HEK293 (cell line): ENCODE measurements around the gene SAXO2.
A peak's percentile ranks its signal among the peaks of the same experiment; 100 is the strongest.

ENCODE experiments used
- BCL11B ChIP-seq: fragments of 450-650 bp; formaldehyde crosslinking; IDR thresholded peaks from 2 replicates; pipeline ENCODE4 v1.5.1; 2016; ENCODE audit warnings: low read depth, missing biosample characterization, missing genetic modification characterization
- BCL6B ChIP-seq: fragments of 450-650 bp; formaldehyde crosslinking; IDR thresholded peaks from 2 replicates; pipeline ENCODE4 v1.5.1; 2017; ENCODE audit warnings: missing biosample characterization, missing genetic modification characterization
- ELK4 ChIP-seq: IDR thresholded peaks from 2 replicates; pipeline ENCODE4 v1.6.1; 2011; ENCODE audit warnings: mild to moderate bottlenecking, low read depth, low read length, borderline replicate concordance
- PBX3 ChIP-seq: sonication (generic); formaldehyde crosslinking; IDR thresholded peaks from 2 replicates; pipeline ENCODE4 v1.8.1; 2022; ENCODE audit warnings: mild to moderate bottlenecking, moderate library complexity, missing genetic modification reagents
- SALL2 ChIP-seq: fragments of 450-650 bp; formaldehyde crosslinking; IDR thresholded peaks from 2 replicates; pipeline ENCODE4 v1.5.0; 2017; ENCODE audit warnings: missing biosample characterization, mild to moderate bottlenecking, missing genetic modification characterization, borderline replicate concordance
- SETDB1 ChIP-seq: IDR thresholded peaks from one replicate; pipeline ENCODE4 v1.6.1; 2017; ENCODE audit warnings: mild to moderate bottlenecking, low read length, moderate library complexity, mixed read lengths; ENCODE audit not compliant: insufficient read length
- SP3 ChIP-seq: fragments of 450-650 bp; formaldehyde crosslinking; IDR thresholded peaks from 2 replicates; pipeline ENCODE4 v1.5.1; 2016; ENCODE audit warnings: missing biosample characterization, missing genetic modification characterization
- SP7 ChIP-seq: fragments of 450-650 bp; formaldehyde crosslinking; IDR thresholded peaks from 2 replicates; pipeline ENCODE4 v1.5.1; 2016; ENCODE audit warnings: missing biosample characterization, missing genetic modification characterization
- TSHZ1 ChIP-seq: fragments of 450-650 bp; formaldehyde crosslinking; IDR thresholded peaks from 2 replicates; pipeline ENCODE4 v1.5.1; 2016; ENCODE audit warnings: missing biosample characterization, missing genetic modification characterization, borderline replicate concordance
- YY1 ChIP-seq: fragments of 450-650 bp; formaldehyde crosslinking; IDR thresholded peaks from 2 replicates; pipeline ENCODE4 v1.5.1; 2018; ENCODE audit warnings: missing biosample characterization, missing genetic modification characterization
- ZFHX2 ChIP-seq: fragments of 450-650 bp; formaldehyde crosslinking; conservative IDR thresholded peaks from 2 replicates; pipeline ENCODE4 v1.5.1; 2016; ENCODE audit warnings: missing biosample characterization, missing genetic modification characterization
- ZFP3 ChIP-seq: fragments of 450-650 bp; formaldehyde crosslinking; IDR thresholded peaks from 2 replicates; pipeline ENCODE4 v1.5.1; 2016; ENCODE audit warnings: low read depth, missing biosample characterization, missing genetic modification characterization
- ZNF10 ChIP-seq: fragments of 450-650 bp; formaldehyde crosslinking; IDR thresholded peaks from 2 replicates; pipeline ENCODE4 v1.5.1; 2017; ENCODE audit warnings: missing biosample characterization, missing genetic modification characterization
- ZNF16 ChIP-seq: fragments of 450-650 bp; formaldehyde crosslinking; IDR thresholded peaks from 2 replicates; pipeline ENCODE4 v1.5.1; 2016; ENCODE audit warnings: low read depth, missing biosample characterization, missing genetic modification characterization
- ZNF174 ChIP-seq: fragments of 450-650 bp; formaldehyde crosslinking; IDR thresholded peaks from 2 replicates; pipeline ENCODE4 v1.5.0; 2017; ENCODE audit warnings: missing biosample characterization, mild to moderate bottlenecking, missing genetic modification characterization
- ZNF19 ChIP-seq: fragments of 450-650 bp; formaldehyde crosslinking; IDR thresholded peaks from 2 replicates; pipeline ENCODE4; 2016; ENCODE audit warnings: missing biosample characterization, missing genetic modification characterization, low read depth
- ZNF239 ChIP-seq: fragments of 450-650 bp; formaldehyde crosslinking; IDR thresholded peaks from 2 replicates; pipeline ENCODE4 v1.5.1; 2016; ENCODE audit warnings: missing biosample characterization, missing genetic modification characterization
- ZNF362 ChIP-seq: fragments of 450-650 bp; formaldehyde crosslinking; IDR thresholded peaks from 2 replicates; pipeline ENCODE4 v1.5.1; 2016; ENCODE audit warnings: missing biosample characterization, missing genetic modification characterization
- ZNF391 ChIP-seq: fragments of 450-650 bp; formaldehyde crosslinking; IDR thresholded peaks from 2 replicates; pipeline ENCODE4 v1.5.1; 2016; ENCODE audit warnings: low read depth, missing biosample characterization, missing genetic modification characterization, borderline replicate concordance
- ZNF416 ChIP-seq: fragments of 450-650 bp; formaldehyde crosslinking; IDR thresholded peaks from 2 replicates; pipeline ENCODE4 v1.5.1; 2016; ENCODE audit warnings: missing biosample characterization, missing genetic modification characterization
- ZNF423 ChIP-seq: fragments of 450-650 bp; formaldehyde crosslinking; IDR thresholded peaks from 2 replicates; pipeline ENCODE4 v1.5.1; 2016; ENCODE audit warnings: missing biosample characterization, missing genetic modification characterization
- ZNF48 ChIP-seq: fragments of 450-650 bp; formaldehyde crosslinking; IDR thresholded peaks from 2 replicates; pipeline ENCODE4 v1.5.1; 2016; ENCODE audit warnings: missing biosample characterization, missing genetic modification characterization
- ZNF501 ChIP-seq: fragments of 450-650 bp; formaldehyde crosslinking; IDR thresholded peaks from 2 replicates; pipeline ENCODE4 v1.5.1; 2016; ENCODE audit warnings: missing biosample characterization, missing genetic modification characterization
- ZNF544 ChIP-seq: fragments of 450-650 bp; formaldehyde crosslinking; IDR thresholded peaks from 2 replicates; pipeline ENCODE4 v1.5.0; 2017; ENCODE audit warnings: missing biosample characterization, missing genetic modification characterization
- ZNF580 ChIP-seq: fragments of 450-650 bp; formaldehyde crosslinking; IDR thresholded peaks from 2 replicates; pipeline ENCODE4 v1.5.1; 2016; ENCODE audit warnings: missing biosample characterization, missing genetic modification characterization
- ZNF623 ChIP-seq: fragments of 450-650 bp; formaldehyde crosslinking; IDR thresholded peaks from 2 replicates; pipeline ENCODE4 v1.5.1; 2016; ENCODE audit warnings: missing biosample characterization, missing genetic modification characterization
- ZNF639 ChIP-seq: fragments of 450-650 bp; formaldehyde crosslinking; IDR thresholded peaks from 2 replicates; pipeline ENCODE4 v1.5.1; 2016; ENCODE audit warnings: missing biosample characterization, missing genetic modification characterization
- ZNF664 ChIP-seq: fragments of 450-650 bp; formaldehyde crosslinking; IDR thresholded peaks from 2 replicates; pipeline ENCODE4 v1.5.1; 2016; ENCODE audit warnings: missing biosample characterization, missing genetic modification characterization
- ZNF670 ChIP-seq: fragments of 450-650 bp; formaldehyde crosslinking; IDR thresholded peaks from 2 replicates; pipeline ENCODE4 v1.5.1; 2016; ENCODE audit warnings: missing biosample characterization, missing genetic modification characterization, low read depth
- ZNF701 ChIP-seq: fragments of 450-650 bp; formaldehyde crosslinking; IDR thresholded peaks from 2 replicates; pipeline ENCODE4 v1.5.1; 2016; ENCODE audit warnings: missing biosample characterization, missing genetic modification characterization
- ZNF707 ChIP-seq: fragments of 450-650 bp; formaldehyde crosslinking; IDR thresholded peaks from 2 replicates; pipeline ENCODE4 v1.5.1; 2016; ENCODE audit warnings: missing biosample characterization, missing genetic modification characterization
- ZNF830 ChIP-seq: fragments of 450-650 bp; IDR thresholded peaks from 2 replicates; pipeline ENCODE4 v1.5.0; 2018; ENCODE audit warnings: missing biosample characterization, missing genetic modification characterization, low read depth, mild to moderate bottlenecking, moderate library complexity

The SAXO2 gene

GRCh38 chr15:82262422-82263026 lies at the start of gene SAXO2, which contains the start of gene EFL1 (continued):
- TF ChIP-seq ZNF19 (tag by site-specific recombination), result no peak
- no peak for TF ChIP-seq YY1
- no peak for TF ChIP-seq ZNF48 (tag by site-specific recombination)
- no peak for TF ChIP-seq ZNF639 (tag by site-specific recombination)
- TF ChIP-seq PBX3 (CRISPR knock-in tag), result peak; percentile 28; the same call in 1 of the 2 replicates
- TF ChIP-seq ZNF174 (tag by site-specific recombination), result no peak
- no peak for TF ChIP-seq ZNF623 (tag by site-specific recombination)
- TF ChIP-seq ZNF701 (tag by site-specific recombination), result no peak
- no peak for TF ChIP-seq ZNF580 (tag by site-specific recombination)
- peak; percentile 52; the same call in 1 of the 2 replicates for TF ChIP-seq ELK4
- peak; percentile 78 for TF ChIP-seq ZNF501 (tag by site-specific recombination)
- TF ChIP-seq ZNF416, result no peak
- no peak for TF ChIP-seq ZFP3 (tag by site-specific recombination)
- peak; percentile 90 for TF ChIP-seq BCL11B (tag by site-specific recombination)
- no peak for TF ChIP-seq ZNF830 (tag by site-specific recombination)
- TF ChIP-seq ZNF664 (tag by site-specific recombination), result no peak
- TF ChIP-seq SP3 (tag by site-specific recombination), result peak; percentile 92
- TF ChIP-seq ZFHX2, result peak; percentile 88
- no peak for TF ChIP-seq ZNF239 (tag by site-specific recombination)
- TF ChIP-seq BCL6B, result no peak
- no peak for TF ChIP-seq SALL2
- TF ChIP-seq SP7 (tag by site-specific recombination), result peak; percentile 73
- TF ChIP-seq ZNF423 (tag by site-specific recombination), result no peak
- no peak for TF ChIP-seq ZNF544
- no peak; the same call in 1 of the 2 replicates for TF ChIP-seq ZNF10 (tag by site-specific recombination)
- TF ChIP-seq ZNF670, result no peak
- TF ChIP-seq ZNF391 (tag by site-specific recombination), result 0 out of 2 replicates have a peak, but pooled peaks have one; percentile 53
- TF ChIP-seq ZNF707 (tag by site-specific recombination), result no peak
- TF ChIP-seq ZNF16, result no peak
- no peak; the same call in 1 of the 2 replicates for TF ChIP-seq TSHZ1 (tag by site-specific recombination)
- TF ChIP-seq ZNF362 (tag by site-specific recombination), result no peak
- TF ChIP-seq SETDB1, result no peak
